Mucosa of gallbladder (tissue), 1 donor: ENCODE results near the gene RYR2. TPM values are rescaled to one million over a fixed set of nuclear protein-coding genes. Genes with fewer than 3 reads are reported as not detected.

ENCODE experiments used
- DNase-seq: peaks from one replicate; pipeline ENCODE4 v3.0.0-alpha.2; 2020; ENCODE audit warnings: low spot score
- total RNA-seq: library from RNA; stranded (reverse); gene quantifications from one replicate; pipeline ENCODE4 v1.2.1, GENCODE V29; 2021
- donor health status: DM: no; HTN: no; CAD: no.

Gene RYR2
- total RNA-seq, 1 donor from 2014 or later = 7.5 TPM

DNA sequence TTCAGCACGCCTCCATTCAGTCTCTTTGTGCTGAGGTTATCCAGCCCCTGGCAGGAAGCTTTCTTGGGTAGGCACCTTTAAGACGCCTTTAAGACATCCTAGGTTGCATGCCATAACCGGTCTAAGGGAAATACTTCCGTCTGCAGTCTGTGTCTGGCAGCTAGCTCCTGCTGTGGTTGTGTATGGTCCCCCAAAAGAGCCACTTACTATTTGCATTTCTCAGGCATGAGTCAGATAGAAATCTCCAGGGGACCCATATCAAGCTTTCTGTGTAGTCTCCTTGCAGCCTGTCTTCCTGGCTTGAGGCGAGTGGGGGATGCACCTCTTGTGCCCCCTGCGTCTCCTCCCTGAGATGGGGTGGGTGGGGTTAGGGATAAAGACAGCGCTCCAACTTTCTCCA is 10.0 kb upstream of the RYR2 start:
- DNase-seq = no peak

DNA sequence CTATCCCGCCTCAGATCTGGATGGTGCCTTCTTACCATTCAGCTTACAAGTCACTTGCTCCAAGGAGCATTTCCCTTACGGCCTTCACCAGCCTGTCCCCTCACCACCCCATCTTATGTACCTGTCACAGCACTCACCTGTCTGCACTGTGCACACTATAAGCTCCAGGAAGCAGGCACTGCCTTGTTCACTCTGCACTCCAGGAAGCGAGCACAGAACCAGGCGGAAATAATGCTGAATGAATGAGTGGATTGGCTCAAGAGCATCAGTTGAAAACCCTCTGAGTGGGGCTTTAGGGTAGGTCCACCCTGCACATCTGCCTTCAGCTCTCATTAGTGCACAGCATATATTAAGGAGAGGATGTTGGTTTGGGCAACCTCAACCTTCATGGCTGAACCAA is 8.9 kb upstream of the RYR2 start:
- no peak for DNase-seq

DNA sequence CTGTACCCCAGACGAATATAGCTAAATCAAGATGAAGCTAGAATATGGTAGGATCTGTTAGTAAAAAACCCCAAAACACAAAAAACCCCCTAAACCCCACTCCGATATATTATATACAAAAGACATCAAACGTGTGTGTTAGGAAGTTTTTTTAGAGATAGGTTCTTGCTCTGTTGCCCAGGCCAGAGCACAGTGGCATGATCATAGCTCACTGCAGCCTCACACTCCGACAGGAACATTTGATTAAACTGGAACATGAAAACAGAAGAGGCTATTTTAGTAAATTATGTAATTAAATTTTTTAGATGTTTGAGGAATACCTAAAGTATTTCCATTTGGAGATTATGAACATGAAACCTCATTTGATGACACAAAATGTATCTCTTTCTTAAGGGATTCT is 8.2 kb upstream of the RYR2 start:
- DNase-seq = no peak

DNA sequence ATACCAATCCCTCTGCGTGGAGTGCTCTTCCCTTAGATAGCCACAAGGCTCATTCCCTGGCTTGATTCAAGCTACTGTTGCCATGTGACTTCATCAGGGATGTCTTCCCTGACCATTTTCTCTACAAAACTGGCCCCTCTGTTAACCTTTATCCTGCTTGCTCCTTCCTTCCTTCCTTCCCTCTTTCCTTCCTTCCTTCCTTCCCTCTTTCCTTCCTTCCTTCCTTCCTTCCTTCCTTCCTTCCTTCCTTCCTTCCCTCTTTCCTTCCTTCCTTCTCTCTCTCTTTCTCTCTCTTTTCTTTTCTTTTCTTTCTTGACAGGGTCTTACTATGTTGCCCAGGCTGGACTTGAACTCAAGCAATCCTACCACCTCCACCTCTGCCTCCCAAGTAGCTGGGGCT is 6.2 kb upstream of the RYR2 start:
- no peak for DNase-seq

DNA sequence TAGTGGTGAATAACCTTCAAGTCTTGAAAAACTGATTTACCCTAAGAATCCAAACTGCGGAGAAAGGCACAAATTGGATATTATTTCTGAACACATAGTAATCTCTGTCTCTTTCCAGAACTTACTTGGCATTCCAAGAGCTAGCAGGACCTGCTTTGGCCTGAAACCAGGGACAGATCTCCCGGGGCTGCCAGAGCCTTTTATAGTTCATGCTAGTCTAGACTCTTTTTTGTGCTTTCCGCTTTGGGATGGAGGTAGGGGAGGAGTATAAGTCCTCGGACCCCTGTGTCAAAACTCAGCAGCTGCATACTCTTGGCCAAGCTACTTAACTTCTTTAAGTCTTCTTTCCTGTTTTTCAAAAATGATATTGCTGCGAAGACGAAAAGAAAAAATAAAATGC is 3.8 kb upstream of the RYR2 start:
- DNase-seq = no peak

DNA sequence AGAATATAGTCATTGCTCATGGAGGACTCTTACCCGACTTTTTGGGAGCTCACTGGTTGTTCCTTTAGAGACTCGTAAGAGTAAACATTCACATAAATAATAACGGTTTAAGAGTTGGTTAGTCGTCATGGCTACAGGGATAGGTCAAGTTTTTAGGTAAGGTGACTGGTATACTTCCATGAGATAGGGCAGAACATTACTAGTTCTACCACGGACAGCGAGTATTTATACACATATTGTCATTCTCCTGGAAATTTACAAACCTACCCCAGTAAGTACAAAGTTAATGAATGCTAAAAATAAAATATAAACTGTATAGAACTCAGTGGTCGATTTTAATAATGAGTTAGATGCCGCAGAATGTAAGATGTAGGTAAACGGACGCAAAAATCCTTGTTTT is 1.2 kb upstream of the RYR2 start:
- no peak for DNase-seq

DNA sequence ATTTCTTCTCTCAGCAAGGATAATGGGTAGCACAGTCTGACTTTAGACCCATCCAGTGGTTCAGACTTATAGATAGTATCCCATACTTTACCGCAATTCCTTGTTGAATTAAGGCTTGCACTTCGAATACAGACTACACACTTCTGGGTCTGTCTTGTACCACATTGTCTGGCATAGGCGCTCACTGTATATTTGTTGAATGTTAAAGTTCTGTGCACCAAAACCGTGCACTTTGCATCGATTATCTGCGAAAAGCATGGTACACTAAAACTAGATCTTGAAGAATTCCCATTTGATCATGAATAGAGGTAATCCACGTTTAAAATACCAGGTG is 556 bp upstream of the RYR2 start:
- DNase-seq = no peak

DNA sequence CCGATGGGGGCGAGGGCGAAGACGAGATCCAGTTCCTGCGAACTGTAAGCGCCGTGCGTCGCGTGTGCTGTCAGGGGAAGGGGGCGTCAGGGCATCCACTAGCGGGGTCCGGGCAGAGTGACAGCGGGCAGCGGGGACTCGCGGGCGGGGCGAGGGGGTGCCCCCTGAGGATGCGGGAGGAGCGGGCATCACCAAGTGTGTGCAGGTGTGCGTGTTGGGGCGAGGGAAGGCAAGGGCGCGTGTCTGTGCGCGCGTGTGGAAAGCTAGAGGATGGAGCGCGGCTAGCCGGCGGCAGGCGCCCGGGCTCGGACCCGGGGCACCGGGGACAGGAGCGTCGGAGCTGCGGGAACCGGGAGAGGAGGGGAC is 525 bp downstream of the RYR2 start:
- no peak for DNase-seq

DNA sequence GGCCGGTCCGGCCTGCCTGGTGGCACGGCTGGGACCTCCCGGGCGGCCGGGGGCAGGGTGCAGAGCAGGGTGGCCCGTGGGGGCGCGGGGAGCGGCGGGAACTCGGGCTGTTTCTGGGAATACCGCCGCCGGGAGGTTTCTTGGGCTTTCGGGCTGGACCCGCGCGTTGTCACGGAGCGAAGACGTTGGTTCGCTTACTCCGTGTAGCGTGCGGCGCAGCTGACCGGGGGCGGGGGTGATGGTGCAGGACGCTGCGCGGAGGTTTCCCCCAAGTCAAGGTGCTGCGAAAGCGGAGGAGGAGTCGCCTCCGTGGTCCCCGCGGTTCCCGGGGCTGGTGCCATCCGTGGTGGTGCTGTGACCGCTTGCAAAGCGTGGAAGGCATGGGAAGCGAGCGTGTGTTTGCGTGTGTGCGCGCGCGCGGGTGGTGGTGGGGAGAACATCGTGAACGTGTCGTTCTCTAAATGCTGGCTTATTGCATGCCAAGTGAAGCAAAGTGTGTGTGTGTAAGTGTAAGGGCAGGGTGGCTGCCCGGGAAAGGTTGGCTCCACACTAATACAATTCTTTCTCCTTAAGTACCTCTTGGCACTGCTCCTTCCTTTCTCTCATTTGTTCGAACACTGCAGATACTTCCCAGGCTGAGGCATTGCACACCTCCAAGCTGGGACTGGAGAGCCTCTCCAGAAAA is 1.1 kb downstream of the RYR2 start:
- no peak for DNase-seq

DNA sequence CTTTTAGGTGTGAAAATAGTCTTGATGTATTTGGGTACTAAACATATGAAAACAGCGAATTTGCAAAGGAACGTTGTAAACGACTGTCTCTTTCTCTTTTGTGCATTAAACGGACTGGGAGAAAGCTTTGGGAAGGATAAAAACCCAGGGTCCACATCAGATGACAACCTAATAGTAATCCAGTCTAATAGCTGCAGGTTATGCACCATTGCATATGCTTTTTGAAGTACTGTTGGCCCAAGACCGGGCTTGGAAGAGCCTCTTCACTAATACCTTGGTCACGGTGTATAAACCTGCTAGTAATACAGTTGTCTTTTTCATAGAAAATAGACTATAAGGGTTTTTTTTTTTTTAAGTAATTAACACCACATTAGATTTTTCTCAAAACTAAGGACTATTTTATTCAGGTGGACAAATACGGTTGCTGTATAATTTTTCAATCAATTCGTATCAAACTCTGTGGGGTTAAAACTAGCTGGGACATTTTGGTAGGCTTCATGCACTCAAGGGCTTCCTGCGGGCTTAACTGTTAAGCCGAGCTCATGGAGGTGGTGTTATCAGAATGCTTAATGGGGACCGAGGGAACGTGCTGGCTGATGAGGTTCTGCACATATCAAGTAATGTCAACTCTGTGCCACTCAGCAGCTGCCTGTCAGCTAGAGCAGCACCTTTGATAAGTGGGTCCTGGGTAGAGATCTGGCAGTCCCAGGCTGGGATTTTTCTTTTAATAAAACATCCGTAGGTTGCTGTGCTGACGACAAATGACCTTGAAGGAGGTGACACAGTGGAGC is 2.1 kb downstream of the RYR2 start:
- DNase-seq = no peak

DNA sequence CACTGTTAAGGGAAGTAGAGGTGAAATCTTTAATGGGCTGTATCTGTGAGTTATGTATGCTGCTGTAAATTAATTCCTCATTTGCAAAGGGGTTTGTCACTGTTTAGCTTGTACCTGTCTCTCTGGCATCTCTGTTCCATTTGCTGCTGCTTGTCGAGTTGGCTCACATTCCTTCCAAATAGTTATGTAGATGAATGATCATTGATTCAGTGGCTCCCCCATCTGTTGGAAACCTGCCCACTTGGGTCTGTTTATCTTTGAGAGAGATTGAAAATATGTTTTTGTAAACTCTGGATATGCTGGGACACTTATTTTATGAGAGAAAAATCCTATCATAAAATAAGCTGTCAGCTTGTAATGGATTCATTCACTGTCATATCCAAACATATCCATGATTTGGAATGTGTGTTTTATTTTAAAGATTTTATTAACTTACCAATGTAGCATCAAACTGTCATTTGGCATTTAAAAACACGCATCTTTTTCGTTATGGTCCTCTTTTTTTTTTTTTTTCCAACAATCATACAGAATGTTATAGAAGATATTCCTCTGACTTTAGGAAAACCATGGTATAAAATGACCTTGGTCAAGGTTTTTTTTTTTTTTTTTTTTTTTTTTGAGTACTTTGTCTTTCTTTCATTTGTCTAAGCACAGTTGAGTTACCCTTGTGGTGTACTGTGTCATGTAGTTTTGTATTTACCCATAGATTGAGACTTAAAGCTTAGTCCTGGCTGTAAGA is 3.5 kb downstream of the RYR2 start:
- no peak for DNase-seq

DNA sequence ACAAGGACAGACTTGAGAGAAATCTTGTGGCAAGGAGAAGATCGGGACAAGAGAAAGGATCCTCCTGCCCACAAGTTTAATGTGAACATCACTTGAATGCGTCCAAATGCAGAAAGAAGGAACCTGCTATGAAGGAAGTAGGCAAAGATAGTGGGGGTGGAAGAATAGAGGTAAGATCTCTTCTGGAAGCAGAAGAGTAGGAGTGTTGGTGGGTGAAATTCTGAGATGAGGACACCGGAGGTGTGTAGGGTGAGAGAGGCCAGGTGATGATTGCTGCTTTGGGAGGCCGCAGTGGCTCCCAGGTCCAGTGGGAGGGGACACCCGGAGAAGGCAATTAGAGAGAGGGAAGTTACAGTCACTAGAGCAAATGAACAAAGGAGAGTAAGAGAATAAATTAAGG is 6.8 kb downstream of the RYR2 start:
- DNase-seq = no peak

DNA sequence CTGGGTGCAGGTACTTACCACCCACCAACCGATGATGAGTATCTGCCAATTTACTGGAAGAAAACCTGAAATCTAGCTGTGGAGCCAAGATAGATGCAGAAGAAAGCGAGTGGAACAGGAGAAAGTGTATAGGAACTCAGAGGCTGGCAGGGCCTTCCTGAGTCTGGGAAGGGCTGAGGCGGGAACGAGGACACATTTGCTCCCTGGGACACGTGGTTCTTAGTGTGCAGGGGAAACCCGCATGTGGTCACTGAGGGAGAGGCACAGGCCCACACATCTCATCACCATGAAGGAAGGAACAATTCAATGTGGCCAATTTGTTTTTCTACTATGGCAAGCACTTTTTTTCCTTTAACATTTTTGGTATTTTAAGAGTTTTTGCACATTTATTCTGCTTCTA is 8.2 kb downstream of the RYR2 start:
- no peak for DNase-seq

DNA sequence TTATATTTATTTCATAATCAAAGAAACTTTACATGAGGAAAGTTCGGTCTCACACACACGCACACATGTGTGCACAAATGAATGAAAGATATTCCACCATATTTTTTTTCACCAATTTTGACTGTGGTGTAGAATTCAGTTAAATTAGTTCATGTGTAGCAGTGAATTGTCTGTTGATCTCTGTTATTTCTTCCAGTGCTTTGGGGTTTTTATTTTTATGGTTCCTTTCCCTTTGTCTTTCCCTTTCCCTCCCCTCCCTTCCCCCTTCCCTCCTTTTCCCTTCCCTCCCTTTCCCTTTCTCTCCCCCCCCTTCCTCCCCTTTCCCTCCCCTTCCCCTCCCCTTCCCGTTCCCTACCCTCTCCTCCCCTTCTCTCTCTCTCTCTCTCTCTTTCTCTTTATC is 8.9 kb downstream of the RYR2 start:
- DNase-seq = no peak

DNA sequence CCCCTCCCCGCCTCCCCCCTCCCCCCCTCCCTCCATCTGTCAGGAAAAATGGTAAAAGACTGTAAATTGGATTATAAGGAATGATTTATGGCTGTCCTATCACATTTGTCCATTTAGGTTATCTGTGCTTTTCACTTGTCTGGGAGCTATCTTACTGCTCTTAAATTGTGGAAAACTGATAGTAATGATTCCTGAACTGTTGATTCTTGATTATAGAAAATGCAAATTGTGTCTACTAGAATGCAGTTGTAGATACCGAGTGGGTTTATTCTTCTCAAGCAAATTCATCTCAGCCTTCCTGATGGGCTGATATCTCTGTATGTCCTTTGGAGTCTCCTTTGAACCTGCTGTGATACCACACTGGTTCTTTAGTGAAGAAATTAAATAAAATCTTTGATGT is 12.3 kb downstream of the RYR2 start:
- no peak for DNase-seq

DNA sequence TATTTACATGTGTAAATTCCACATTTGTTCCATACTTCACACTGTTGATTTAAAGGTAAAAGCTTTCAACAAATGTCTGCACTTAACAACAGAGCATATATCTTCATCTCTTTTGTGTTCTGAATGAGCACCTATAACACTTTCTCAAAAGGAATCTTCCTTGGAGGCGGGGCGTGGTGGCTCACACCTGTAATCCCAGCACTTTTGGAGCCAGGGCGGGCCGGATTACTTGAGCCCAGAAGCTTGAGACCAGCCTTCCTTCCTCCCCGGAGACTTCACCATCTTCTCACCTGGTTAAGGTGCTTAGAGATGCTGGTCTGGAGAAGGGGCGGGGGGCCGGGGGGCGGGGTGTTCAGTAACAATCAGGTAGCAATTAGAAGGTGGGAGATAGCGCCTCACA is 16.5 kb downstream of the RYR2 start:
- no peak for DNase-seq

DNA sequence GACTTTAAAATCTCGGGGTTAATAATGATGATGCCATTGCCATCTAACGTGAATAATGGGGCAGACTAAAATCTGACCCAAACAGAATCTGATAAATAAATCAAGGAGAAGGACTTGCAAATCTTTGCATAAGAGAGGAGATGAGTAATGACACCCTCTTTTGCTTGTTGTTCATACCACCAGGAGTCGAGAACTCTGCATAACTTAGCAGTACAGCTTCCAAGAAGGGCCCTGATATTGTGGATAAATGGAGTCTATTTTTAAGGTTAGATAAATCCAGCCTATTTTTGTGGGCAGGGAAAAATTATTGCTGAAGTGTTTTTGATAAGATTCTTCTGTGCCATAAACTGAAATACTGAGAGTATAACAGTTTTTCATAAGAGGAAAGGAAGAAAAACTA is 17.3 kb downstream of the RYR2 start:
- no peak for DNase-seq

DNA sequence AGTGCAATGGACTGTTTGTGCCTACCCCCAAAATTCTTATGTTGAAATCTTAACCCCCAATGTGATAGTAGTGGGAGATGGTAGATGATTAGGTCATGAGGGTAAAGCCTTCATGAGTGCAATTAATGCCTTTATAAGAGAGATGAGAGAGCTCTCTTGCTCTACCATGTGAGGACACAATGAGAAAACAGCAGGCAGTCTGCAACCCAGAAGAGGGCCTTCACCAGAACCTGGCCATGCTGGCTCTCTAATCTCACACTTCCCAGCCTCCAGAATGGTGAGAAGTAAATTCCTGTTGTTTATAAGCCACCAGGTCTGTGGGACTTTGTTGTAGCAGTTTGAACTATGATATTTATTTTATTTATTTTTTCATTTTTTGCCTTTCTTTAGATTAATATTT is 21.0 kb downstream of the RYR2 start:
- DNase-seq = no peak

DNA sequence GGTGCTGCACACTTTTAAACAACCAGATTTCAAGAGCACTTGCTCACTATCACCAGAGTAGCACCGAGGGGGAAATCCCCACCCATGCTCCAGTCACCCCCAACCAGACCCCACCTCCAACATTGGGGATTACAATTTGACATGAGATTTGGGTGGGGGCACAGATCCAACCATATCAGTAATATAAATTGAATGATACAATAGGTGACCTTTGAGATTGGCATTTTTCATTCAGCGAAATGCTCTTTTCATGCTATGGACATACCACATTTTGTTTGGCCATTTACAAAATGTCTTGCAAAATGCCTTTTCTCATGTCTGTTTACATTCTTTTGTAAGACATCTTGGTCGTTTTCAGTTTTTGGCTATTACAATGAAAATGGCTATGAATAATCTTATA is 23.9 kb downstream of the RYR2 start:
- no peak for DNase-seq

DNA sequence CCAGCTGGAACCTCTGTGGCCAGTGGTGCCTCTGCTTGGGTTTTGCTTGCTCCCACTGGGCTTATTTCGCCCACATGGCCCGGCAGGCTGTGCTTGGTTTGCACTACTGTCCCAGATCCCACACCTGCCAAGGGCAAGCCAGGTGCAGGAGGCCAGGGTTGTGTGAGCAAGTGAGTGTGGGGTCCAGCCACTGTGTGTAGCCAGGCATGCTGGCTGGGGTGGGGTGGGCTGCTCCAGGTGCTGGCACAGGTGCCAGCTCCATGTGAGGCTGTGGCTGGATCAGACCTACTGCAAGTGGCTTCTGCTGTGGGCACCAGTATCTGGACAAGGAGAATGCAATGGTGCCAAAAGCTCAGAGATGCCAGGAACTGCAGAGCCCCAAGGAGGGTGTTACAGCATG is 28.5 kb downstream of the RYR2 start:
- no peak for DNase-seq

DNA sequence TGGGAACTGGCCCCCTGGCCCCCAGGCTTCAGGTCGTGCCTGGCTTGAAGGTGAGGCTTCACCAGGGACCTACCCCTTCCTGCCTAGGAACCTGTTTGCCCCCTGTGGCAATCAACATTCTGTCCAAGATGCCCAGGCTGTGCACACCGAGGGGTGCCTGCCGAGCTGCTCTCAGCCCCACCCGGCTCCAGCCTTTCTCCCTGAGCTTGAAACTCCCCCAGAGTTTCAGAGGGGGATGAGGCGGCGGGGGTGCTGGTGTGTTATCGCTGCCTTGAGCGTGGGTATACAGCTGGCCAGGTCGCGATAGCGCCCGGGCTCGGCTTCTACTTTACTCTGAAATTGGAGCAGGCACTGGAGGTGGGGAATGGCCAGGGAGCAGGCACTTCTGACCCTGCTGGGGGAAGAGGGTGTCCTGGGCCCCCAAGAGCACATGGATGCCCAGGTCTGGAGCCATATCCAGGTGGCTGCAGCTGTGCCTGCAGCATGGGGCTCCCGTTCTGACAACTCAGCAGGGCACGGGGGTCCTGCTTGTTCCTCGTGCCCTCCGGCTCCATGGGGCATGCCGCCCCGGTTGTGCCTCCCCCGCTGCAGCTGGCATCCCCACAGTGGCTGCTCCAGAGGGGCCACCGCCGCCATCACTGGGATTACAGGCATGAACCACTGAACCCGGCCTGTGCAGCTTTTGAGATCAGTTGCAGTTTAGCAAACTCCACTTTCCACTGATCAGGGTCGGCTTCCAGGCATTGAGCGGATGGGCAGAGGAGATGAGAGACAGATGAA is 29.8 kb downstream of the RYR2 start:
- DNase-seq = no peak

DNA sequence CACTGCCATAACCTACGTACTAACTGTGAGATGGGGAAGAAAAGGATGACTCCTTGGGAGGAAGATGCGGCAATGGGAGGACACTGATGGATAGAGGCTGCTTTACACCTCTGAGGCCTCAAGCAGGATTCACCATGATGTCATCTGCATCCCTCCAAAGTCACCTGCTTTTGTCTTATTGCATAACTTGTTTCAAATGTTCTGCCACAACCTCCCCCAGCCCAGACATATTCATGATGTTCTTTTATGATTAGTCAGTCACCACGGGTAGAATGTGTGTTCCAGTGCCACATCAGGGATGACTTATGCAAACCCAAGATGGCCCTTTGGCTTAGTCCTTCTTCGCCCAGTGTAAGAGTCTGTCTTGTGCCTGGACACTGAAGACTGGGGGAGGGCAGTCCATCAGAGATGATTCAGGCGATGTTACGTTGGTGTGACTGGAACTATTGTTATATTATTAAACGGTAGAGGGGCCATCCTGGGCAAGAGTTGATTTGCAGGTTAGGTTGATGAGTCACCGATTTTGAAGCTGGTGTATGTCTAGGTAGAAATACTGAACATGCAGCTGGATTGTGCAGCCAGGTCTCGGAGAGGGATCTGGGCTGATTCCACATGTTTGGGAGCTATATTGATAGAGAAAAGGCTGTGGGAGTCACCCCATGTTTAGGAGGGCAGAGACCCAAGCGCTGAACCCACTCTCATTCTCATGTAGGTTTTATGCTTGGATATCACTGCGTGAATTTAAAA is 32.6 kb downstream of the RYR2 start:
- DNase-seq = no peak
